Measurements from ENCODE around the gene ADAT2.

Gene ADAT2

DNA sequence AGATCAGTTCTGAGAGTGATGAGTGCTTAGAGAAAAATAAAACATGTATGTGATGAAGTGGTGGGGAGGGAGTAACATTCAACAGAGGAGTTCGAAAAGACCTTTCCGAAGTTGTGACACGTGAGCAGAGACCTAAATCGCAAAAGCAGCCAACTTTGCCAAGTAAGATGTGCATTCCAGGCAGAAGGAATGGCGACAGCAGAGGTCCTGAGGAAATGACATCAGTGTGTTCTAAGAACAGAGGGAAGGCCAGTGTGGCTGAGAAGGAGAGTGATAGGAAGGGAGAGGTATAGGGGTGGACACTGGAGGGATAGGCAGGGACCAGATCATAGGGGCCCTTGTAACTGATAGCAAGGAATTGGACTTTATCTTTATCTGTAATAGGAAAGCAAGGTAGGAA, 51.3 kb downstream of the ADAT2 start:
- H3K27ac ChIP-seq (ENCODE audit: low read depth, low read length): no peak overlapping the region
- no peak overlapping the region for H3K4me3 ChIP-seq (ENCODE audit: low read depth in 1 of 5, low read length in 5 of 5)
- peaks cover 0 to 14% (median 7%) of the 10 kb centered on the region in 5 donors for H3K4me1 ChIP-seq (ENCODE audit: control insufficient read depth in 5 of 5, insufficient read depth in 5 of 5, low read length in 5 of 5)
- H3K36me3 ChIP-seq (ENCODE audit: control insufficient read depth in 5 of 5, insufficient read depth in 5 of 5, low read length in 5 of 5): no peaks in the 10 kb centered on the region
- H3K9me3 ChIP-seq (ENCODE audit: control insufficient read depth in 5 of 5, low read length in 5 of 5): no peaks in the 10 kb centered on the region
- H3K9ac ChIP-seq (ENCODE audit: low read length in 5 of 5): no peak overlapping the region
- H3K27me3 ChIP-seq (ENCODE audit: control insufficient read depth in 5 of 5, insufficient read depth in 4 of 5, low read length in 5 of 5): no peaks in the 10 kb centered on the region

- no peak overlapping the region for H3K9ac ChIP-seq (ENCODE audit: low read length in 5 of 5)
- H3K9me3 ChIP-seq (ENCODE audit: control insufficient read depth in 5 of 5, low read length in 5 of 5): no peaks in the 10 kb centered on the region
- no peak overlapping the region for H3K4me3 ChIP-seq (ENCODE audit: low read depth in 1 of 5, low read length in 5 of 5)
- no peaks in the 10 kb centered on the region for H3K27me3 ChIP-seq (ENCODE audit: control insufficient read depth in 5 of 5, insufficient read depth in 4 of 5, low read length in 5 of 5)
- H3K4me1 ChIP-seq (ENCODE audit: control insufficient read depth in 5 of 5, insufficient read depth in 5 of 5, low read length in 5 of 5): peaks cover 0 to 14% (median 7%) of the 10 kb centered on the region in 5 donors
- H3K27ac ChIP-seq (ENCODE audit: low read depth, low read length): no peak overlapping the region
- H3K36me3 ChIP-seq (ENCODE audit: control insufficient read depth in 5 of 5, insufficient read depth in 5 of 5, low read length in 5 of 5): no peaks in the 10 kb centered on the region
These were observed 53.0 kb downstream of the ADAT2 start for GRCh38 chr6:143397227-143398222.

- Histone ChIP-seq H3K36me3 (ENCODE audit: control insufficient read depth in 5 of 5, insufficient read depth in 5 of 5, low read length in 5 of 5) (no peaks in the 10 kb centered on the region), H3K27ac (ENCODE audit: low read depth, low read length) (no peak overlapping the region), H3K4me1 (ENCODE audit: control insufficient read depth in 5 of 5, insufficient read depth in 5 of 5, low read length in 5 of 5) (peaks cover 0 to 14% (median 7%) of the 10 kb centered on the region in 5 donors), H3K9me3 (ENCODE audit: control insufficient read depth in 5 of 5, low read length in 5 of 5) (no peaks in the 10 kb centered on the region), H3K27me3 (ENCODE audit: control insufficient read depth in 5 of 5, insufficient read depth in 4 of 5, low read length in 5 of 5) (no peaks in the 10 kb centered on the region), H3K4me3 (ENCODE audit: low read depth in 1 of 5, low read length in 5 of 5) (no peak overlapping the region), H3K9ac (ENCODE audit: low read length in 5 of 5) (no peak overlapping the region)
These were observed 53.8 kb downstream of the ADAT2 start for GRCh38 chr6:143396497-143397226.

GRCh38 chr6:143395699-143396098, 54.8 kb downstream of the ADAT2 start:
- H3K9ac ChIP-seq (ENCODE audit: low read length in 5 of 5): no peak overlapping the region
- H3K9me3 ChIP-seq (ENCODE audit: control insufficient read depth in 5 of 5, low read length in 5 of 5): no peaks in the 10 kb centered on the region
- H3K36me3 ChIP-seq (ENCODE audit: control insufficient read depth in 5 of 5, insufficient read depth in 5 of 5, low read length in 5 of 5): no peaks in the 10 kb centered on the region

DNA sequence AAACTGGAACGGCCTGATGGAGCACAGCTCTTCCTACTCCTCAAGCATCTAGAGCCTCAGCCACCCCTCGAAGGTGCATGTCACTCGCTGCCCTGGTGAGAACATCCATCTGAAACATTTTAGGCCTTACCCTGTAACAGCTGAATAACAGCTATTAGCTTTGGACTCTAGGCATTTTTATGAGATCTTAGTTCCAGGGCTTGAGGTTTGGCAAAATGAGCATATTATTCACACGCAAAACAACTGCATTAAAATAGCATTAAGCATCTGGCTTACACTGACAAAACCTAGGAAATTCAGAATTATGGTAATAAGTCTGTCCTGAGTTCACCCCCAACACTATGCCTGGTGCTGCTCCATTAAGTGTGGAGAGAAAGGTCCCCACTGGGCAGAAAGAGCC, 56.1 kb downstream of the ADAT2 start:
- Histone ChIP-seq H3K9ac (ENCODE audit: low read length in 5 of 5) (no peak overlapping the region), H3K4me1 (ENCODE audit: control insufficient read depth in 5 of 5, insufficient read depth in 5 of 5, low read length in 5 of 5) (peaks cover 0 to 2% (median 0%) of the 10 kb centered on the region in 5 donors), H3K4me3 (ENCODE audit: low read depth in 1 of 5, low read length in 5 of 5) (no peak overlapping the region), H3K36me3 (ENCODE audit: control insufficient read depth in 5 of 5, insufficient read depth in 5 of 5, low read length in 5 of 5) (no peaks in the 10 kb centered on the region), H3K9me3 (ENCODE audit: control insufficient read depth in 5 of 5, low read length in 5 of 5) (no peaks in the 10 kb centered on the region), H3K27me3 (ENCODE audit: control insufficient read depth in 5 of 5, insufficient read depth in 4 of 5, low read length in 5 of 5) (no peaks in the 10 kb centered on the region), H3K27ac (ENCODE audit: low read depth, low read length) (no peak overlapping the region)

More at GRCh38 chr6:143395699-143396098, 54.8 kb downstream of the ADAT2 start:
- peaks cover 0 to 8% (median 5%) of the 10 kb centered on the region in 5 donors for H3K4me1 ChIP-seq (ENCODE audit: control insufficient read depth in 5 of 5, insufficient read depth in 5 of 5, low read length in 5 of 5)
- no peaks in the 10 kb centered on the region for H3K27me3 ChIP-seq (ENCODE audit: control insufficient read depth in 5 of 5, insufficient read depth in 4 of 5, low read length in 5 of 5)
- no peak overlapping the region for H3K4me3 ChIP-seq (ENCODE audit: low read depth in 1 of 5, low read length in 5 of 5)
- H3K27ac ChIP-seq (ENCODE audit: low read depth, low read length): no peak overlapping the region

DNA sequence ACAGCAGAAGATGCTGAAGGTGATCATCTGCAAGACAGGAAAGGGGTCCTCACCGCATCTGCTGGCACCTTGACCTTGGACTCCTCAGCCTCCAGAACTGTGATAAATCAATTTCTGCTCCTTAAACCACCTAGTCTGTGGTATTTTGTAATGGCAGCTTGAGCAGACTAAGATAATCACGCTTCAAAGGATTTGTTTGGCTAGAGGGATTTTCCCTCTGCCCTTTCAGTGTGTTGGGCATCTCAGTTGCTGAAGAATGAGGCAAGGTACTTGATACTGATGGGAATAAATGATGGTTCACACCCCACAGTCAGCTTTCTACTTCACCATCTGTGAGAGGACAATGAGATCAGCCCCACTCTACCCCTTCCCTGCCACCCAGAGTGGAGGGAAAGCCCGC, 60.2 kb downstream of the ADAT2 start:
- Histone ChIP-seq H3K9ac (ENCODE audit: low read length in 5 of 5) (no peak overlapping the region), H3K4me1 (ENCODE audit: control insufficient read depth in 5 of 5, insufficient read depth in 5 of 5, low read length in 5 of 5) (no peaks in the 10 kb centered on the region), H3K4me3 (ENCODE audit: low read depth in 1 of 5, low read length in 5 of 5) (no peak overlapping the region), H3K27ac (ENCODE audit: low read depth, low read length) (no peak overlapping the region), H3K9me3 (ENCODE audit: control insufficient read depth in 5 of 5, low read length in 5 of 5) (no peaks in the 10 kb centered on the region), H3K36me3 (ENCODE audit: control insufficient read depth in 5 of 5, insufficient read depth in 5 of 5, low read length in 5 of 5) (no peaks in the 10 kb centered on the region), H3K27me3 (ENCODE audit: control insufficient read depth in 5 of 5, insufficient read depth in 4 of 5, low read length in 5 of 5) (no peaks in the 10 kb centered on the region)

- Histone ChIP-seq H3K9ac (ENCODE audit: low read length in 5 of 5) (no peak overlapping the region), H3K36me3 (ENCODE audit: control insufficient read depth in 5 of 5, insufficient read depth in 5 of 5, low read length in 5 of 5) (no peaks in the 10 kb centered on the region), H3K9me3 (ENCODE audit: control insufficient read depth in 5 of 5, low read length in 5 of 5) (peaks cover 0 to 7% (median 2%) of the 10 kb centered on the region in 5 donors), H3K27me3 (ENCODE audit: control insufficient read depth in 5 of 5, insufficient read depth in 4 of 5, low read length in 5 of 5) (no peaks in the 10 kb centered on the region), H3K27ac (ENCODE audit: low read depth, low read length) (no peak overlapping the region), H3K4me1 (ENCODE audit: control insufficient read depth in 5 of 5, insufficient read depth in 5 of 5, low read length in 5 of 5) (no peaks in the 10 kb centered on the region), H3K4me3 (ENCODE audit: low read depth in 1 of 5, low read length in 5 of 5) (no peak overlapping the region)
These were observed 64.9 kb downstream of the ADAT2 start for GRCh38 chr6:143385636-143386035.

DNA sequence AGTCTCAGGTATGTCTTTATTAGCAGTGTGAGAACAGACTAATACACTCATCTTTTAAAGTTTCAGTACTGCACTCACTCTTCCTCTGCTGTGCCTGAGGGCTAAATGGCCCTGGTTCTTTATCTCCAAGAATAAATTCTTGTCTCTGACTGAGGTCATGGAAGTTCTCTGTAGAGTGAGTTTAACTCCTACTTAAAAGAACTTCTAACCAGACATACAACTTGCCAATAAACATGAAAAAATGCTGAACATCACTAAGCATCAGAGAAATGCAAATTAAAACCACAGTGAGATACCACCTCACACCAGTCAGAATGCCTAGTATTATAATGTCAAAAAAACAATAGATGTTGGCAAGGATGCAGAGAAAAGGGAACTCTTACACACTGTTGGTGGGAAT, 73.6 kb downstream of the ADAT2 start:
- H3K9me3 ChIP-seq (ENCODE audit: control insufficient read depth in 5 of 5, low read length in 5 of 5): no peaks in the 10 kb centered on the region
- no peaks in the 10 kb centered on the region for H3K27me3 ChIP-seq (ENCODE audit: control insufficient read depth in 5 of 5, insufficient read depth in 4 of 5, low read length in 5 of 5)
- no peak overlapping the region for H3K27ac ChIP-seq (ENCODE audit: low read depth, low read length)
- H3K36me3 ChIP-seq (ENCODE audit: control insufficient read depth in 5 of 5, insufficient read depth in 5 of 5, low read length in 5 of 5): no peaks in the 10 kb centered on the region
- no peak overlapping the region for H3K4me3 ChIP-seq (ENCODE audit: low read depth in 1 of 5, low read length in 5 of 5)
- H3K9ac ChIP-seq (ENCODE audit: low read length in 5 of 5): no peak overlapping the region
- H3K4me1 ChIP-seq (ENCODE audit: control insufficient read depth in 5 of 5, insufficient read depth in 5 of 5, low read length in 5 of 5): no peaks in the 10 kb centered on the region

GRCh38 chr6:143376375-143376774, 74.1 kb downstream of the ADAT2 start:
- no peaks in the 10 kb centered on the region for H3K27me3 ChIP-seq (ENCODE audit: control insufficient read depth in 5 of 5, insufficient read depth in 4 of 5, low read length in 5 of 5)
- H3K9ac ChIP-seq (ENCODE audit: low read length in 5 of 5): no peak overlapping the region
- no peaks in the 10 kb centered on the region for H3K36me3 ChIP-seq (ENCODE audit: control insufficient read depth in 5 of 5, insufficient read depth in 5 of 5, low read length in 5 of 5)
- H3K4me1 ChIP-seq (ENCODE audit: control insufficient read depth in 5 of 5, insufficient read depth in 5 of 5, low read length in 5 of 5): no peaks in the 10 kb centered on the region
- H3K4me3 ChIP-seq (ENCODE audit: low read depth in 1 of 5, low read length in 5 of 5): no peak overlapping the region
- no peak overlapping the region for H3K27ac ChIP-seq (ENCODE audit: low read depth, low read length)
- no peaks in the 10 kb centered on the region for H3K9me3 ChIP-seq (ENCODE audit: control insufficient read depth in 5 of 5, low read length in 5 of 5)

DNA sequence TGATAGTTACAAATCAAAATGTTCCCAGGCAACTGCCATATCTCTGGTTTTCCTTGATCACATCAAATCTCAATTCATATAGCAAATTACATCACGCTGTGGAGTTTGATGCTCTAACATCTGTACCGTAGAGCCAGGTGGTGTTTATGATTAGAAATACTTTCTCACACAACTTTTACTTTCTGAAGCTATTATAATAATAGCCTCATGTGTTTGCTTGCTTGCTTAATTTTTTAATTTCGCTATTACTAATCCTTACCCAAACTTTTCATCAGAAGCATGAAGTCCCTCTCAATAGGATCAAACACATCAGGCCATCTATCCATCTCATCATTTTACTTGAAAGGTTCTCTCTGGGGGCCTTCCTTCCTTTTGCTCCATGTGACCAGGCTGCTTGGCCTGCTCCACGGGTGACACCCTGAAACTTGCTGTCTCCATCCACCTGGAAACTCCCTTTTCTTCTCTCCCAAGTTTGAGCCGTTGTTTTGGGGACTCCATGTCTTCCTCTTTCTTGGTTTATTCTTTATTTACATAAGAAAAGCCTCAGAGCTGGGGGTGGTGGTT, 75.4 kb downstream of the ADAT2 start:
- H3K27me3 ChIP-seq (ENCODE audit: control insufficient read depth in 5 of 5, insufficient read depth in 4 of 5, low read length in 5 of 5): no peaks in the 10 kb centered on the region
- H3K4me3 ChIP-seq (ENCODE audit: low read depth in 1 of 5, low read length in 5 of 5): no peak overlapping the region
- H3K36me3 ChIP-seq (ENCODE audit: control insufficient read depth in 5 of 5, insufficient read depth in 5 of 5, low read length in 5 of 5): no peaks in the 10 kb centered on the region
- H3K9me3 ChIP-seq (ENCODE audit: control insufficient read depth in 5 of 5, low read length in 5 of 5): no peaks in the 10 kb centered on the region
- H3K4me1 ChIP-seq (ENCODE audit: control insufficient read depth in 5 of 5, insufficient read depth in 5 of 5, low read length in 5 of 5): peaks cover 0 to 2% (median 0%) of the 10 kb centered on the region in 5 donors
- no peak overlapping the region for H3K27ac ChIP-seq (ENCODE audit: low read depth, low read length)
- H3K9ac ChIP-seq (ENCODE audit: low read length in 5 of 5): no peak overlapping the region
